Hippocampal formation (tissue), 2 donors: ENCODE data around the gene ARMC6.
A peak's percentile ranks its signal among the peaks of the same experiment; 100 is the strongest.

Experiments used
- DNase-seq, 2 donors: peaks; one replicate each; lab custom pipeline; 2025; lab: John Stamatoyannopoulos, UW

The ARMC6 gene

DNA sequence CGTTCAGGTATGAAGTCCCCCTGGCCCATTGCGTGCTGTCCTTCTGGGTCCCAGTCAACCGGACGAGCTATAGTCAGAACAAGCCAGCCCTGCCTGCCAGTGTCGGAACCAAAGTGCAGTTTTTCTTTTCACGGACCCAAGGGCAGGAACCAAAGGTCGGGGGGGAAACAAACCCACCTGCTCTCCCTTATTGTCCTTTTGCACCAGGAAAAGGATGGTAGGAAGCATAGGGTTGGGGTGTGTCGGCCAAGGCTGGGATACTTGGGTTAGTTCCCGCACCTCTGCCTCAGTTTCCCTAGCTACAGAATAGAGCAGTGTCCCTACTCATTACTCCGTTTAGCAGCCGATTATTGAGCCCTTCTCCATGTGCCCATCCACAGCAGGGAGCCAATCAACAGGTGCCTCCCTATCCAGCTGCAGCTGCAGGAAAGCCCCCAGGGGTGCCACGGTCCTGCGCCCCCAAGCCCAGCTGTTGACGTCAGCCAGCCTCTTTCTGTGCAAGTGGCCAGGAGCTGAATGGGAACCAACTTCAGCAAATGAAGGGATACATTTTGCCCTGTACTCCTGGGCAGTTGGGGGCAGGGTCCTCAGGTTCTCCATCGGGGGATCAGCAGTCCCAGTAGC lies 21.0 kb downstream of the ARMC6 start:
- DNase-seq: no peak

DNA sequence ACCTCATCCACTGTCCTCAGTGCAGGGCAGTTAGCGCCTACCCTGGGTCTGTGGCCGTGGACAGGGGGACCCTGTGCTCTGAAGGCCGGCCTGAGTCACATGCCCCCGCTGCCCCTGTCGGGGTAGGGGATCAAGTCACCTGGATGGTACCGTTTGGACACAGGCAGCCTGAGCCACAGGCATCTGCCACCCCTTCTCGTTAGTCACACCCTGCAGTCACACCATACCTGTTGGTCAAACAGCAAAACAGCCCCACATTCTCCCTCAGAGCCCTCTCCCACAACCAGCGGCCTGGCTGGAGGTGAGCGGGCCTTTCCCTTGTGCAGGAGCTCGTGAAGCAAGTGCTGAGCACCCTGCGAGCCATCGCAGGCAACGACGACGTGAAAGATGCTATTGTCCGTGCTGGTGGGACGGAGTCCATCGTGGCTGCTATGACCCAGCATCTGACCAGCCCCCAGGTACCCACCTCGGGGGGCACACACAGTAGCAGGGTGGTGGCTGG lies 21.6 kb downstream of the ARMC6 start:
- DNase-seq: no peak

DNA sequence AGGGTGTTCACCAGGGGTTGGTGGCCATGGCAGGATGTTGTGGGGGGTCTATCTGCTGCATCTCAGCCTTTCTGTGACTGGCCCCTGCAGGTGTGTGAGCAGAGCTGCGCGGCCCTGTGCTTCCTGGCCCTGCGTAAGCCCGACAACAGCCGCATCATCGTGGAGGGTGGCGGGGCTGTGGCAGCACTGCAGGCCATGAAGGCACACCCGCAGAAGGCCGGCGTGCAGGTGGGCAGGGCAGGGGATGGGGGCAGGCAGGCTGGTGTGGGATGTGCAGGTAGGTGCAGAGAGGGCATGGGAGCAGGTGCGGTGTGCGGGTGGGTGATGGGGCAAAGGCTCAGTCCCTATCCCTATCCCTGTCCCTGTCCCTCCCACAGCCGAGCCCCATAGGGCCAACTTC lies 22.3 kb downstream of the ARMC6 start:
- DNase-seq: no peak

DNA sequence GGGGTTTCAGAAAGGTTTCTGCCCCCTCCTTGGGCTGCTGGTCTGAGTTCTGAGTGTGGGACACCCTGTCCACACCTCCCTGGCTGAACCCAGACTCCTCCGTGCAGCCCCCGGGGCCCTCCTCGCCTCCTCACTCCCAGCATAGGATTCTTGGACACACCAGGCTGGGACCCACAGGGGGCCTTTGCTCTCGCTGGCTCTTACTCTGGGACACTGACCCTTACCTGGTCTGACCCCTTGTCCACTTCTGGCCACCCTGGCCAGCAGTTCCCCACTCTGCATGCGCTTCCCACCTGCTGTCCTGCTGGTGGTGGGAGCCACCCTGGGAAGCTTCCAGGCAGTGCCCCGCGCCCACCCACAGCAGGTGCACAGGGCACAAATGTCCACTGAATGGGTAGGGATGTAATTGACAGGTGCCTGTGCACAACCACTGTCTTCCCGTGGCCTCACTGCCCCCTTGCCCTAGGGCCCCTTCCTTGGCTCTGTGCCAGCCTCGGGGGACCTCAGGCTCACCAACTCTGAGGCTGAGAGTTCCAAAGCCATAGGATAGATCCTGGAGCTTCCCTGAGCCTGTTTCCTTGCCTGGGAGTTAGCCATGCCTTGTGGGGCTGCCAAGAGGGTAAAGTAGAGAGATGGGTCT lies 23.4 kb downstream of the ARMC6 start:
- DNase-seq: no peak

DNA sequence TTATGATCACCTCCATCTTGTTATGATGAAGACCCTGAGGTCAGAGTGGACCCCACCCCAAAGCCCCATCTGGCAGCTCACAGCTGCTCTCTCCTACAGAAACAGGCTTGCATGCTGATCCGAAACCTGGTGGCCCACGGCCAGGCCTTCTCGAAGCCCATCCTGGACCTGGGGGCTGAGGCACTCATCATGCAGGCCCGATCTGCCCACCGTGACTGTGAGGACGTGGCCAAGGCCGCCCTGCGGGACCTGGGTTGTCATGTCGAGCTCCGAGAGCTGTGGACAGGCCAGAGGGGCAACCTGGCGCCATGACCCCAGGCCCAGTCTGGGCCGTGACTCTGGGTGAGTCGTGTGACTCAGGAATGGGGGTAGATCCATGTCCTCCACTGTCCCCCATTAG lies 23.9 kb downstream of the ARMC6 start:
- no peak for DNase-seq

DNA sequence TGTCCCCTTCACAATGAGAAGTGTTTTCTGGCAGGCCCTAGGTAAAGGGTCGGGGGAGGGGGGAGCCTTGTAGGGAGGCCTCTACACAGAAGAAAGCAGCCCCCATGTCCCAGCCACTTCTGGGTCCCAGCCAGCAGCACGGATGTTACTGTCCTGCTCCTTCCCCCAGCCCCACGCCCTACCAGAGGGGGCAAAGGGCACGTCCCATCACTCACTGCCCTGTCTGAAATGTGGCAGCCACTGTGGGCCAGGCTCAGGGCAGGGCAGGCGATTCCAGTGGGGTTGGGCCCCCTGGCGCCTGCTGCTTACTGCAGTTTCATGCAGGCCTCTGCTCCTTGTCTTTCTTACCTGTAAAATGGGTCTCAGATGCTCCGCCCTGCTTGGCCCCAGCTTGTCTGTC lies 24.3 kb downstream of the ARMC6 start:
- no peak for DNase-seq

DNA sequence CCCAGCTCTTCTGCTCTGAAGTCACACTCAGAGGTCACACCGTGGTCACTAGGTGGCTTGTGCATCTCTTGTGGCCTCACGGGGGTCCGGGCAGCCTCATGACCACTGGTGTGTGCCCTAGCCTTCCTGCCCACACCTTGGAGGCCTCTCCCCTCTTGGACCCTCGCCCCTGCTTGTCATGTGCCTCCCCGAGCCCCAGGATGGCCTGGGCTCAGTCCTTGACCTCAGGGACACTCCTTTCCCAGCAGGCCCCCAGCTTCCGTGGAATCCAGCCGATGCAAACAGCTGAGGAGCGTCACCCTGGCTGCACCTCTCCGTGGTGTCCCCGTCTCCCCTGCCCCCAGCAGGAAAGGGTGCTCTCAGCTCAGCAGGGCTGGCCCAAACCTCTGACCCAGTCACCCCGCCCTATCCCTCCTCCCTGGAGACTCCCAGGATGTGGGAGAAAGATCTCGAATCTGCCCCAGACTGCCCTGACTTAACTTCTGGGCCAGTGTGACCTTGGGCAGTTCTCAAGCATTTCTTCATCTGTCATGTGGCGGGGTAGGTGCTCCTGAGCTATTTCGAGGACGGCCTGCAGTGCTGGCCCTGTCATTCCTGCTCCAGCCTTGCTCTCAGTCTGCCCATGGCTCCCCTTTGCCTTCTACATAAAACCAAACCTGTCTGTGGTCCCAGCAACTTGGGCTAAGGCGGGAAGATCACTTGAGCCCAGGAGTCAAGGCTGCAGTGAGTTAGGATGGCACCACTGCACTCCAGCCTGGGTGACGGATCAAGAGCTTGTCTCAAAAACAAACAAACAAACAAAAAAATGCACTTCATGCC lies 25.8 kb downstream of the ARMC6 start:
- no peak for DNase-seq

DNA sequence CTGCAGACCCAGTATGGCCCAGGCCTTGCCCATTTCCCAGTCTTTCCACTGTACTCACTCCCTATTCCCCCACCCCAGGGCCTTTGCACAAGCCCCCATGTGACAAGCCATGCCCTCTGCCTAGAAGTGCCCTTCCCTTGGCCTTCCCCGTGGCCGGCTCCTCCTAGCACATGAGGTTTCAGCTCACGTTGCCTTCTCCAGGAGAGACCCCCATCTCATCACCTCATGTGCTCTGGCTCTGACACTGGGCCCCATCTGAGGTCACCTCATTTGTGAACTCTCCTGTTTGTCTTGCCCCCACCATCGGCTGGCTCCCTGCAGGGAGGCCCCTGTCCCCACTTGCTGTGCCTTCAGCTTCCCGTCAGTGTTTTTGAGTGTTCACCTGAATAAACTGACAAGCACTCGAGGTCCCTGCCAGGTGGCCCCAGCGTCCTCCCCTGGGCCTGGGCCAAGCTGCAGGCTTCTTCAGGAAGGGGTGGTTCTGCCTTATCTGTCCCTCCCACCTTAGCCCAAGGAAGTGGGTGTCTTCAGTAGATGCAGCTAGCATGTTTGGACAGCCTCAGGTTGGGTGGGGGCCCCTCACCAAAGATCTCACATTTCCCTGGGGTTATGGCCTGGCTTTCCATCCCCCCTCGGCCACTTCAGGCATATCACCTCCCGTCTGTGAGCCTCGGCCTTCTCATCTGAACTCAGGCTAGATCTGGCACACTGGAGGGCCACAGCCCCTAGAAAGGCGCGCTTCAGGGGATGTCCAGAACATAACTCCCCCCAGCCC lies 26.6 kb downstream of the ARMC6 start:
- no peak for DNase-seq

DNA sequence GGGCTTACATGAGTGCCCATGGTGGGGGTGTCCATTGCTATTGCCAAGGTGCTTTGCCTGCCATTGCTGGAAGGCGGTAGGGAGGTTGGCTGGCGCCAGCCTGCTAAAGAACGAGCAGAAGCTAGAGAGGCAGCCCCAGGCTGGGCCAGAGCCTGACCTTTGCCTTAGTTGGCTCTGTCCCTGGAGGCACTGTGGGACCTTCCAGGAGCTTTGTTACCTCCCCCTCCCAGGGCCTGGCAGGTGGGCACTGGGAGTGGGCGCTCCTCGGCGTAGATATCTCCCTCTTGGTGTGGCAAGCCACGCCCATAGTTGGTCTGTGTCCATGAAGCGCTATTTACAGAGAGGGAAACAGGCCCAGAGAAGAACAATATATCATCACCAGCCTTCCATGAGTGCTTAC lies 28.1 kb downstream of the ARMC6 start:
- no peak for DNase-seq

DNA sequence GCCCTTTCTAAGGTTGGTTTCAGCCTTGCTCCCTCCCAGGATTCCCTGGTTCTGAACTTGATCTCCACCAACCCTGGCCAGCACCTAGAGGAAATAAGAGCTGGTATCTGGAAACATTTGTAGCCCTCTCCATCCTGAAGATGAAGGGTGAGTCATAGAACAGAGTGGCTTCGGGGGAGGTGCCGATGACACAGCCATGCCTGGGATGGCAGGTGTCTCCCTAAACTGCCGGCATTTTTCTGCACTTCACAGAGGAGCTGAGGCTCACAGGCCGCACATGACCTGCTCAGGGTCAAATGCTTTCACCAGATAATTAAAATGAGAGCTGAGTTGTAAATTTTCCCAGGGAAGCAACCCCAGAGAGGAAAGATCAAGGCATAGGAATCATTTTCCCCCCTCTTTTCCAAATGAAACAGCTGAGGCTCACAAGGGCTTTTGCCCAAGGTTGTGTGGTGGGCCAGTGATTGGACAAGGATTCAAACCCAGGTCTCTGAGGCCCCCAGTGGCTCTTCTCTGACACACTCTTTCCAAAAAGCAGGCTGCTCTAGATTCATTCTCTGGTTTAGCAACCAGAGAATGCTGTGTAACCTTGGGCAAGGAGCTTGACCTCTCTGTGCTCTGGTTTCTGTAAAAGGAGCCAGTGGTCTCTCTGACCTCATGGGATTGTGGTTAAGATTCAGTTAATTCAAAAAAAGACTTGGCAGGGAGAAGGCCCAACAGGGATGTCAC lies 29.2 kb downstream of the ARMC6 start:
- DNase-seq: peak in 1 of 2 donors; percentile 15

DNA sequence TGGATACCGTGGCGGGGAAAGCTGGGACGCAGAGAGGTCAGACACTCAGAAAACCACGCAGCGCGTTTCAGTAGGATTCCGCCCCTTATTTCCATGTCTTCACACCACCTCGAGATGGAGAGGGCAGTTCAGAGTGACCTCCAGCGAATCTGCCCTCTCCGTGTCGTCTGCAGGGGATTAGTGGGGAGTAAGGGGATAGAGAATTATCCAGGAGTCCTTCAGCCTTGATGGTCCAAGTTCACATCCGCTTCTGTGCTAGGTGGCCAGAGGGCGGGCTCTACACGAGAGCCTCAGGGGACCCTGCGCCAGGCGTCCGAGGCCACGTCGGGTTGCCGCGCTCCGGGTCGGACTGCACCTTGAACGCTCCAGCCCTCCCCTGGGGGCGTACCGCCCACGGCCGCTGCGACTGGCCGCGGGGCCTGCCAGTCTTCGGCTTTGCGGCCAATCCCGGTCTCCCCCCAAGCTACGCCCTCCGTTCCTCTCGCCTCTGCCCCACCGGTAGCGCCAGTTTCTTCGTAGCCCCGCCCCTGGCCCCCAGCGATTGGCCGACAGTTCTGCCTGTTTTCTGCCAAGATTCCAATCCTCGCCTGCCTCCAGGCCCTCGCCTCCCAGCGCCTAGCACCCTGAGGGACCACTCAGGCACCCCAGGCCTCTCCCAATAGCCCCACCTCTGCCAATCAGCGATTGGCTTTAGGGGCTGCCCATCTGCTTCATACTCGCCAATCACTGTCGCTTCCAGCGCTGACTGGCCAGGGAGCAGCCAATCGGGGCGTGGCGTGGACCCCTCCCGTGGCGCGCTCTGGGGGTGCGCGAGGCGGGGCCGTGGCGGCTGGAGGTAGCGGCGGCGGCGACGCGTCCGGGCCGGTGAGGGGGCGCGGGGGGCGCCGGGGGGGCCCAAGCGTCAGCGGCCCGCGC lies 30.0 kb downstream of the ARMC6 start, which contains the start of gene SLC25A42:
Gene SLC25A42, plus strand, starts transcription at position 812 of the 915 bp plus-strand sequence. CDS start 32,131 bp downstream, outside the sequence.
- peak; percentile 100 for DNase-seq

DNA sequence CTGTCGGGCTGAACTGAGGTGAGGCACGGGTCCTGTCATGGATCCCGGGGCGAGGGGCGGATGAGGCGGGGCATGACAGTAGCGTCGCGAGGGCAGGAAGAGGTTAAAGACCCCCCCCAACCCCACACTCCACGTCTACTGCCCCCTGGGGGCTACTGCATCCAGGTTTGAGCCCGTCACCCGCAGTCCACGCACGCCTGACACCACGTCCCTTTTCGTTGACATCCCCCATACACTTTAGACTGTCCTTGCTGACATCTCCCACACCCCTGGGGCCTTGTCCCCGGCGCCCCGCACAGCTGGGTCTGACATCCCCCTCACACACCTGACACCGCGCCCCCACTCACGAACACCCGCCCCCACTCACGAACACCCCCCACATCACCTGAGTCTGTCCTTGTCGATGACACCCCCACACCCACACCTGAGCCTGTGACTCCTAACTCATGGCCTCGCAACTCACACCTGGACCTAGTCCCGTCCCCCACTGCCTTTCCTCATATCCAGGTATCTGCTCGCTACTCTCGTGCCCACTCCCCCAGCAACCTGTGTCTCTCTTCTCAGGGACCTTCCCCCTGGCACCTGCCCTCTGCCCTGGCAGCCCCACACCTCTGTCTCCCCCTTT lies 30.8 kb downstream of the ARMC6 start:
- DNase-seq: no peak

DNA sequence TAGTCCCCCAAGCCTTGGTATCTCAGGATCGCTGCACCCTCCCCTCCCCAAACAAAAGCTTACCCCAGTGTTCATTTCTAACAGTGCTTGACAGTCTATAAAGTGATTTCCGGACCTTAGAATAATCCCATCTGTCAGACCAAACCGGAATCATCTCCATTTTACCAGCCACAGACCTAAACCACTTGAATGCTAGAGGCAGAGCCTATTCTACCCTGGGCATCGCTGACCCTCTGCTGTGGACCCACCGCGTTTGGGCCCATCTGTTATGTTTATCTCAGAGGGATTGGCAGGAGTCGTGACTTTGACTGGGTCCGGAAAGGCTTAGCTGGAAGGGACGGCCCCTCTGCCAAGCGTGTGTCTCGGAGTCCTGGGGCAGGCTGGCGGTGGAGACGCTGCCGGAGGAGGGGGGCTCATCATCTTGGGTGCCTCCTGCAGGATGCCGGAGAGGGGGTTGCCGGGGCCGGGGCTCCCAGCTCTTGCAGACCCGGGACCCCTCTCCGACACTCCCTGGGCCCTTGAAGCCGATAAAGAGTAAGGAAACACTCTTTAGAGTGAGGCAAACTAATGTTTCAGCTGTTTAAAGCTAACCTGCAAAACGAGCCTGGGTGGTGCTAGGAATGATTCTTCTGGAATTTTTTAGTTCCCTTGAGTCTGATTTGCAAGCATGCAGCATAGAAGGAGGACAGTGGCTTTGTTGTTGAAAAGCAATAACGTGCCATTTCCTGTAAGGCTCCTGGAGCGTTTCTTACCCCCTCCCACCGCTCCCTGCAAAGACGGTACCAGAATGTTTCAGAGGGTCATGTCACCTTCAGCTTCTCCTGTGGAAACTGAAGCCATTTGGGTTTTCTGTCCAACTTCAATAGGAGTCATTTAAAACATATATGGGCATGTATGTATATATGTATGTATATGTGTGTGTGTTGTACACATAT lies 31.7 kb downstream of the ARMC6 start:
- DNase-seq: no peak

DNA sequence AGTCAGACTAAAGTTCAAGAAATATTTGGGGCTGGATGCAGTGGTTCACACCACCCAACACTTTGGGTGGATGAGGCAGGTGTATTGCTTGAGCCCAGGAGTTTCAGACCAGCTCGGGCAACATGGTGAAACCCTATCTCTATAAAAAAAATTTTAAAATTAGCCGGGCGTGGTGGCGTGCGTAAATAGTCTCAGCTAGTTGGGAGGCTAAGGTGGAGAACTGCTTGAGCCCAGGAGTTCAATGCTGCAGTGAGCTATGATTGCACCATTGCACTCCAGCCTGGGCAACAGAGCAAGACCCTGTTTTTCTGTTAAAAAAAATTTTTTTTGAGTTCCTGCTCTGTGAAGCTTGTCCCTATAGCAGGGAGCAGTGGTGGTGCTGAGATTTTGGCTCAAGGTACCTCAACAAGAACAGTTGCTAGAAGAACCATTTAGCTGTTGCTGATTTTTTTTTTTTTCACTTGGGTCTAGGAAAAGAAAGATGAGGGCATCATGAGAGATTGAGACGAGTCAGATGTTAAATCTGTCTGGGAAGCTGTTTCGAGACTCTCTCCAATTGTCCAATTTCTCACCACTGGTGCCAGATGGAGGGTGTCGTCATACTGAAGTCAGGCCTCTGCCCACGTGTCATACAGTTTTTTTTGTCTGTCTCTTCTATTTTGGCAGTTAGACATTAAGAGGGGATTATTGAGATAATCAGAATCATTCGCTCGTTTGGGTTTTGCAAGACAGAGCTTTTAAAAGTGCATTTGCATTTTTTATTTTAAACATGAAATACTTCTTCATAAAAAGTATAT lies 34.1 kb downstream of the ARMC6 start:
- DNase-seq: peak in 1 of 2 donors; percentile 8

DNA sequence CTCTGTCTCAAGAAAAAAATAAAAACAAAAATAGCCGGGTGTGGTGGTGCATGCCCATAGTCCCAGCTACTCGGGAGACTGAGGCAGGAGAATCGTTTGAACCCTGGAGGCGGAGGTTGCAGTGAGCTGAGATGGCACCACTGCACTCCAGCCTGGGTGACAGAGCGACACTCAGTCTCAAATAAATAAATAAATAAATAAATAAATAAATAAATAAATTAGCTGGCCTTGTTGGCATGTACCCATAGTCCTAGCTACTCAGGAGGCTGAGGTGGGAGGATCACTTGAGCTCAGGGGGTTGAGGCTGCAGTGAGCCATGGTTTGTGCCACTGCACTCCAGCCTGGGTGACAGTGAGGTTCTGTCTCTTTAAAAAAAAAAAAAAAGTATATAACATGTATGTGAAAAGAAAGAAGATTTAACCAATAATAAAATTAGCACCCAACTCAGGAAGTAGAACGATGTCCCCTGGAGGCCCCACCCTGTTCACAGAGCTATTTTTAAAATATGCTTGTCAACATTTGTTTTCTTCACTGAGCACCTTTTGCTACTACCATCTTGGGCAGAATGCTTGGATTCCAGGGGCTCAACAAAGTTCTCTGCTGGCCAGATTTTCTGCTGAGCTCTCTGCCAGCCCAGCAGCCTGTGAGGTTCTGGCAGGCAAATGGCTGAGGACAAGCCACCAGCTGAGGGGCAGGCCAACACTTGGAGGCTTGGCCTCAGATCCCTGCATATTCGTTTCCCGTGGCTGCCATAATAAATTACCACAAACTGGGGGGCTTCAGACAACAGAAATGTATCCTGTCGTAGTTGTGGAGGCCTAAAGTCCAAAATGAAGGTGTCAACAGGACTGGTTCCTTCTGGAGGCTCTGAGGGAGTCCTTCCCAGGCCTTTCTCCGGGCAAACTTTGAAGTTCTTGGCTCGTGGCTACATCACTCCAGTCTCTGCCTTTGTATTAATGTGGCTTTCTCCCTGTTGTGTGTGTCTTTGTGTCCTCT lies 35.6 kb downstream of the ARMC6 start:
- peak in 1 of 2 donors; percentile 15 for DNase-seq

DNA sequence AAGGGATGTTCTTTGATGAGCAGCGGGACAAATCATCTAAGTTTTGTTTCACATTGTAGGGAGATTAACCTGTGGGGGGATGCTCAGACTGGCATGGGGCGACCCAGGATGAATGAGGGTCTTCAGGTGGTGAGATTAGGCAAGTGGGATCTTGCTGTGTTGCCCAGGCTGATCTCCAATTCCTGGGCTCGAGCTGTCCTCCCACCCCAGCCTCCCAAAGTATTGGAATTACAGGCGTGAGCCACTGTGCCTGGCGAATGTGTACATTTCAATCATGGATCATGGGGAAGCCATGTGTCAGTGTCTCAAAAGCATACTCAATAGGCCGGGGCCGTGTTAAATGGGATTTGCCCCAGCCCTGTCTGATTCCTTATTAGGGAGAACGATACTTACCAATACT lies 38.5 kb downstream of the ARMC6 start:
- no peak for DNase-seq
